H1 (cell line): ENCODE measurements around the gene RBM15. TPM values are rescaled to one million over a fixed set of nuclear protein-coding genes. Genes with fewer than 3 reads are reported as not detected.

Experiments used
- MAX ChIP-seq: IDR thresholded peaks from 2 replicates; pipeline ENCODE4 v1.6.1; 2012; ENCODE audit warnings: inconsistent platforms
- NANOG ChIP-seq: IDR thresholded peaks from 2 replicates; pipeline ENCODE4 v1.6.1; 2011; ENCODE audit warnings: low read length, low read depth, mild to moderate bottlenecking, inconsistent platforms; ENCODE audit not compliant: insufficient read depth, poor library complexity, severe bottlenecking
- NRF1 ChIP-seq: IDR thresholded peaks from 2 replicates; pipeline ENCODE4 v1.6.1; 2011; ENCODE audit warnings: mild to moderate bottlenecking, low read depth, low read length, improper control_type of control experiment
- POLR2AphosphoS5 ChIP-seq: IDR thresholded peaks from 2 replicates; pipeline ENCODE4 v1.6.1; 2011; ENCODE audit warnings: low read depth, low read length
- SIRT6 ChIP-seq: IDR thresholded peaks from one replicate; pipeline ENCODE4 v1.7.1; 2012; ENCODE audit warnings: low read length, inconsistent platforms
- SIX5 ChIP-seq: IDR thresholded peaks from 2 replicates; pipeline ENCODE4 v1.6.1; 2011; ENCODE audit warnings: mild to moderate bottlenecking, low read depth, low read length
- SRF ChIP-seq: IDR thresholded peaks from 2 replicates; pipeline ENCODE4 v1.6.1; 2011; ENCODE audit warnings: mild to moderate bottlenecking, low read depth, low read length, moderate library complexity
- polyA plus RNA-seq, 7 experiments: library from polyadenylated mRNA; depleted of rRNA in 3 of 7; stranded (reverse) in 5 of 7; unstranded in 2 of 7; fragments of >200 nt in 5 of 7; fragments of 200-250 nt in 2 of 7; gene quantifications; 1 replicate in 5 of 7; 2 replicates in 1 of 7; 4 replicates in 1 of 7; pipeline versions ENCODE4 v1.2.1 to v1.2.3, GENCODE V29; 2011 to 2013; ENCODE audit warnings: missing spikeins in 2 of 7, mixed read lengths in 2 of 7
- total RNA-seq: library from RNA; stranded (reverse); fragmentation: NEBNext Ultra II Directional; extraction: Animal tissue kit (Norgen Biotek cat#: 25700); gene quantifications from 2 replicates; pipeline ENCODE4 v1.2.1, GENCODE V29; 2021

RBM15 gene
- total and polyA plus RNA-seq, 2 of the 8 experiments (the other 6 are each of a cell fraction or from before 2014, with no cell fraction given), result 13.5 to 44.9 TPM

GRCh38 chr1:110305900-110306420 is 33.2 kb upstream of the RBM15 start (continued):
- TF ChIP-seq NRF1 (no peak), SIX5 (no peak), NANOG (no peak), POLR2AphosphoS5 (no peak), MAX (no peak), SRF (no peak), SIRT6 (no peak)
